Measurements from ENCODE around the gene CLDN6. TPM values are rescaled to one million over a fixed set of nuclear protein-coding genes. Genes with fewer than 3 reads are reported as not detected.
A peak's percentile ranks its signal among the peaks of the same experiment; 100 is the strongest.

CLDN6 gene
- total and polyA plus RNA-seq, 3 experiments from 2014 or later: not detected

DNA sequence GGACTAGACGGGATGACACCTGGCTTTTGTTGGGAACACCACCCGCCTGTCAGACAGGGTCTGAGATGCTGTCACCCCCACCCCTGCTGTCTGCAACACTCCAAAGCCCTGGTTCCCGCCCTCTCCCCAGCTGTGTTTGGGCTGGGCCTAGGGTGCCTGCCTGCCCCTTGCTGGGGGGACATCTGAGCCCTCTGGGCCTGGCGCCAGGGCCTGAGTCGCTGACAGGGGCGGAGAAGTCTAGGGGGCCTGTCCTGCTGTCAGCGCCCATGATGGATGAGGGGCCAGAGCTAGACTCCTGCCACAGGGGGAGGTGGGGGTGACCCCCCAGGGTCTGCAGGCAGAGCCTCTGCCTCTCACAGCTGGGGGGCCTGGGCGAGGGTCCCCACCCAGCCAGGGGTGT is 30.1 kb downstream of the CLDN6 start:
- Histone ChIP-seq H3K4me1 (ENCODE audit: insufficient read depth, low read length) (no peaks in the 10 kb centered on the region), H3K9me3 (ENCODE audit: low read length) (no peaks in the 10 kb centered on the region), H3K36me3 (ENCODE audit: insufficient read depth, low read length) (no peaks in the 10 kb centered on the region), H3K4me3 (ENCODE audit: low read length) (no peak overlapping the region), H3K27me3 (ENCODE audit: insufficient read depth, low read length, poor library complexity, severe bottlenecking) (no peaks in the 10 kb centered on the region), H3K27ac (ENCODE audit: low read depth, low read length) (no peak overlapping the region)
- ChIA-PET CTCF (no interaction called here), POLR2A (no interaction called here)
- Mint-ChIP-seq H3K27me3 (peaks cover 3 to 4% of the 10 kb centered on the region in 2 donors), H3K9me3 (no peaks in the 10 kb centered on the region), H3K27ac (no peak overlapping the region), H3K4me3 (no peak overlapping the region), H3K4me1 (peaks cover 0 to 5% (median 0%) of the 10 kb centered on the region in 3 donors), H3K36me3 (no peaks in the 10 kb centered on the region)
- no peak for DNase-seq

DNA sequence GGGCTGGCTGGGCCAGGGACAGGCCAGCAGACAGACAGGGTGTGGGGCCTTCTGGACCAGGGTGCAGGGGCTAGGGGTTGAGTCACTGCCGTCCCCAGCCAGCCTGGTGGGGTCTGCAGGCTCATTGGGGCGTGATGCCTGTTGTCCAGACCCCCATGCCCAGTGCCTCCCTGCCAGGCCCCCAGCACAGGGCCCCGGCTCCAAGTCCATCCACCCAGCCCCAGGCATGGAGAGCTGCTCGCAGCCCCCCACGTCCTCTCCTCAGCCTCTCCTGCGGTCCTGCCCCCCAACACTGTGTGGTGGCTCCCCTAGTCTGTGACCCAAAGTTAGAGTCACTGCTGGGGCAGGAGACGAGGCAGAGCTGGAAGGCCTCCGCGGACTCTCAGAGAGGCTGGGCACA is 30.7 kb downstream of the CLDN6 start:
- Histone ChIP-seq H3K9me3 (ENCODE audit: low read length) (no peaks in the 10 kb centered on the region), H3K4me1 (ENCODE audit: insufficient read depth, low read length) (no peaks in the 10 kb centered on the region), H3K27ac (ENCODE audit: low read depth, low read length) (no peak overlapping the region), H3K27me3 (ENCODE audit: insufficient read depth, low read length, poor library complexity, severe bottlenecking) (no peaks in the 10 kb centered on the region), H3K4me3 (ENCODE audit: low read length) (no peak overlapping the region), H3K36me3 (ENCODE audit: insufficient read depth, low read length) (no peaks in the 10 kb centered on the region)
- Mint-ChIP-seq H3K9me3 (no peaks in the 10 kb centered on the region), H3K36me3 (no peaks in the 10 kb centered on the region), H3K27me3 (peaks cover 3 to 4% of the 10 kb centered on the region in 2 donors), H3K4me1 (peaks cover 0 to 8% (median 0%) of the 10 kb centered on the region in 3 donors), H3K4me3 (no peak overlapping the region), H3K27ac (no peak overlapping the region)
- no peak for DNase-seq
- ChIA-PET POLR2A (no interaction called here), CTCF (no interaction called here)

DNA sequence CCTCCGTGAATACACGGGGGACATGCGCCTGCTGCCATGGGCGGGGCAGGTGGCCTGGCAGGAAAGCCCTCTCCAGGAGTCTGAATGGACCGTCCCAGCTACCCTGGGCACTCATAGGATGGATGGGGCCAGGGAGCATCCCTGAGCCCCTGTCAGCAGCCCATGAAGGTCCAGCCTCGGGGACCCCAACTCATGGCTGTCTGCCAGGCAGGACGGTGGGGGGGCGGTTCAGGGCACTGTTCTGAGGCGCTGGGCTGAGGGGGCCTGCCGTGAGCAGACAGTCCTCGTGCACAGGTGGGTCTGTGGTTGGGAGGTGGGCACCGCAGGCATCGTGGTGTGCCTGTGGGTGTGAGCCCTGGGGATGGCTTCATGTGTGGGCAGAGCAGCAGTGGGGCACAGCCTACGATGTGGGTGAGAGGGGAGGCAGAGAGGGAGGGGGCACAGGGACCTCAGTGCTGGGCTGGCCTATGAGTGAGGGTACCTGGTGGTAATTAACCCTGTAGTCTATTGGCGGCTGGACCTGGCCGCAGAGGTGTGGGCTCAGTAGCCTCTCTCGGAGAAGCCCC is 31.3 kb downstream of the CLDN6 start:
- peaks cover 3 to 4% of the 10 kb centered on the region in 2 donors for H3K27me3 Mint-ChIP-seq
- Histone ChIP-seq H3K9me3 (ENCODE audit: low read length) (no peaks in the 10 kb centered on the region), H3K36me3 (ENCODE audit: insufficient read depth, low read length) (no peaks in the 10 kb centered on the region), H3K4me3 (ENCODE audit: low read length) (no peak overlapping the region), H3K27me3 (ENCODE audit: insufficient read depth, low read length, poor library complexity, severe bottlenecking) (no peaks in the 10 kb centered on the region), H3K27ac (ENCODE audit: low read depth, low read length) (no peak overlapping the region), H3K4me1 (ENCODE audit: insufficient read depth, low read length) (no peaks in the 10 kb centered on the region)
- no peak overlapping the region for H3K27ac Mint-ChIP-seq
- no peak for DNase-seq
- H3K36me3 Mint-ChIP-seq: no peaks in the 10 kb centered on the region
- H3K9me3 Mint-ChIP-seq: no peaks in the 10 kb centered on the region
- ChIA-PET CTCF (no interaction called here), POLR2A (no interaction called here)
- peaks cover under 1 to 11% (median 3%) of the 10 kb centered on the region in 3 donors for H3K4me1 Mint-ChIP-seq
- H3K4me3 Mint-ChIP-seq: no peak overlapping the region

DNA sequence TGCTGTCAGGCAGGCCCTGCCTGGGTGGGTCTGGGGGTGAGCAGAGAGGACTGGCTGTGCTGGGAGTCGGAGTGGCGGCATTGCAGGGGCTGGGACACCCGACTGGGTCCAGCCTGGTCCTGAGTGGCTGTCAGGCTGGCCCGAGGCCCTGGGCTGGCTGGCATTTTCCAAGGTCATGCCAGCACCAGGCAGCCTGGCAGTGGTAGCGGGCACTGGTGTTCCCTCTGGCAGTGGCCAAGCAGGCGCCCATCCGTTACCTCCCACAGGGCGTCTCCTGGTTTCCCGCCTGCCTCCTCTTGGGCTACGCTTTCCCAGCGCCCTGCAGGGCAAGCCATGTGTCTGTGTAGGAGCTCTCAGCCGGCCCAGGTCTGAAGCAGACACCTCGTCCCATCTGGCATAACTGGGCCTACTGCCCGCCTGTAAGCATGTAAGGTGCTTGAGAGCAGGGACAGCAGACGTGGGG is 32.1 kb downstream of the CLDN6 start:
- ChIA-PET CTCF (no interaction called here), POLR2A (no interaction called here)

DNA sequence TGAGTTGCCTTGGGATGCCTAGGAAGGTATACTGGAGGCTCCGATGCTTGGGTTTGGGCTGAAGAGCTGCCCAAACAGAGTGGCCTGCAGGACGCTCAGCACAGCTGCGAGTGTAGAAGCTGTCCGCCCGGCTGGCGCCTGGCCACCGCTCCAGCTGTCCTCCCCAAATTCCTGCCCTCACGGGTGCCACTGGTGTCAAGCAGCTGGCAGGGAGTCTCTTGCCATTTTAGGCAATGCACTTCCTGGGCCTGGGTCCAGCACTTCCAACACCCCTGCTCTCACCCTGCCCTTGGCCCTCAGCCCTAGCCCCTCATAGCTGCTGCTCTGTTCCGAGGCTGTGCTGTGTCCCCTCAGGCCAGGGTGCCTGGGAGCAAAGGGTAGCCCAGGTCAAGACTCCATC is 32.5 kb downstream of the CLDN6 start:
- H3K27me3 Mint-ChIP-seq: peaks cover 1 to 3% of the 10 kb centered on the region in 2 donors

More for the DNA sequence above, 32.1 kb downstream of the CLDN6 start:
- Mint-ChIP-seq H3K4me1 (peaks cover 4 to 13% (median 9%) of the 10 kb centered on the region in 3 donors), H3K27me3 (peaks cover 3 to 4% of the 10 kb centered on the region in 2 donors), H3K9me3 (no peaks in the 10 kb centered on the region), H3K27ac (no peak overlapping the region), H3K4me3 (no peak overlapping the region), H3K36me3 (no peaks in the 10 kb centered on the region)
- no peak for DNase-seq
- Histone ChIP-seq H3K9me3 (ENCODE audit: low read length) (no peaks in the 10 kb centered on the region), H3K4me3 (ENCODE audit: low read length) (no peak overlapping the region), H3K36me3 (ENCODE audit: insufficient read depth, low read length) (no peaks in the 10 kb centered on the region), H3K27ac (ENCODE audit: low read depth, low read length) (no peak overlapping the region), H3K27me3 (ENCODE audit: insufficient read depth, low read length, poor library complexity, severe bottlenecking) (no peaks in the 10 kb centered on the region), H3K4me1 (ENCODE audit: insufficient read depth, low read length) (no peaks in the 10 kb centered on the region)

DNA sequence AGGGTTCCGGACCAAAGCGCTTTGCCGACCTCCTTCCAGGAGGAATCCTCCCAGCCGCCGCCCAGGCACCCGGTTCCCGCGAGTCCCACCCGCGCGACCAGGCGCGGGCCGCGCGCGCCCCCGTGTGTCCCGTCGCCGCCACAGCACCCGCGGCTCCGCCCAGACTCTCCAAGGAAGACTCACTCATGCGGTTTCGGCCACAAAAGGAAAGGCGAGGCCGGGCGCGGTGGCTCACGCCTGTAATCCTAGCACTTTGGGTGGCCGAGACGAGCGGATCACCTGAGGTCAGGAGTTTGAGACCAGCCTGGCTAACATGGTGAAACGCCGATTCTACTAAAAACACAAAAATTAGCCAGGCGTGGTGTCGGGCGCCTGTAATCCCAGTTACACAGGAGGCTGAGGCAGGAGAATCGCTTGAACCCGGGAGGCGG is 34.3 kb downstream of the CLDN6 start:
- Histone ChIP-seq H3K27ac (ENCODE audit: low read depth, low read length) (no peak overlapping the region), H3K4me3 (ENCODE audit: low read length) (no peak overlapping the region), H3K9me3 (ENCODE audit: low read length) (no peaks in the 10 kb centered on the region), H3K4me1 (ENCODE audit: insufficient read depth, low read length) (peaks cover 8% of the 10 kb centered on the region), H3K27me3 (ENCODE audit: insufficient read depth, low read length, poor library complexity, severe bottlenecking) (no peaks in the 10 kb centered on the region), H3K36me3 (ENCODE audit: insufficient read depth, low read length) (no peaks in the 10 kb centered on the region)
- no peak overlapping the region for H3K27ac Mint-ChIP-seq
- no peaks in the 10 kb centered on the region for H3K36me3 Mint-ChIP-seq
- H3K9me3 Mint-ChIP-seq: no peaks in the 10 kb centered on the region
- H3K27me3 Mint-ChIP-seq: peaks cover 0 to 3% of the 10 kb centered on the region in 2 donors
- peak; percentile 28 to 71 (median 63) for DNase-seq
- ChIA-PET CTCF (interaction anchor here (0.8 to 1.2 kb wide), 5 partner anchors 16 to 39 kb away, joined by 3 to 7 read pairs (median 3); no protein-coding TSS in a partner anchor), POLR2A (no interaction called here)
- H3K4me3 Mint-ChIP-seq: peak overlapping the region in 3 of 7 donors; percentile 19 to 48 (median 29)
- peaks cover 4 to 18% (median 12%) of the 10 kb centered on the region in 3 donors for H3K4me1 Mint-ChIP-seq

More for the DNA sequence above, 32.5 kb downstream of the CLDN6 start:
- no peak for DNase-seq
- Mint-ChIP-seq H3K4me1 (peaks cover 4 to 15% (median 12%) of the 10 kb centered on the region in 3 donors), H3K36me3 (no peaks in the 10 kb centered on the region), H3K9me3 (no peaks in the 10 kb centered on the region), H3K27ac (no peak overlapping the region), H3K4me3 (no peak overlapping the region)
- CTCF ChIA-PET: interaction anchor here (1.2 to 1.3 kb wide), 2 partner anchors 11 to 18 kb away, joined by 3 read pairs; no protein-coding TSS in a partner anchor
- POLR2A ChIA-PET: no interaction called here
- Histone ChIP-seq H3K9me3 (ENCODE audit: low read length) (no peaks in the 10 kb centered on the region), H3K4me1 (ENCODE audit: insufficient read depth, low read length) (no peaks in the 10 kb centered on the region), H3K27ac (ENCODE audit: low read depth, low read length) (no peak overlapping the region), H3K36me3 (ENCODE audit: insufficient read depth, low read length) (no peaks in the 10 kb centered on the region), H3K27me3 (ENCODE audit: insufficient read depth, low read length, poor library complexity, severe bottlenecking) (no peaks in the 10 kb centered on the region), H3K4me3 (ENCODE audit: low read length) (no peak overlapping the region)

DNA sequence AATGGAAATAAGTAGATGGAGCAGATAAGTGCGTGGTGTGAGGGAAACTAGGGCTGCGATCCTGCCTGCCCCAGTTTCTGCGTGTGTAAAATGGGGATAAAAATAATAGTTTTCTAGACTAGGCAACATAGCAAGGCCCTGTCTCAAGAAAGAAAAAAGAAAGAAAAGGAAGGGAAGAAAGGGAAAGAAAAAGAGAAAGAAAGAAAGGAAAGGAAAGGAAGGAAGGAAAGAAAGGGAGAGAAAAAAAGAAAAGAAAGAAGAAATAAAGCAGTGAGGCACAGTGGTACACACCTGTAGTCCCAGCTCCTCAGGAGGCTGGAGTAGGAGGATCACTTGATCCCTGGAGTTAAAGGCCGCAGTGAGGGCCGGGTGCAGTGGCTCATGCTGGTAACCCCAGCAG is 35.6 kb downstream of the CLDN6 start:
- peaks cover 0 to 3% of the 10 kb centered on the region in 2 donors for H3K27me3 Mint-ChIP-seq
- ChIA-PET POLR2A (no interaction called here), CTCF (interaction anchor here (0.9 to 1.5 kb wide), 6 partner anchors 10 to 25 kb away, joined by 3 to 5 read pairs (median 4); no protein-coding TSS in a partner anchor)
- no peaks in the 10 kb centered on the region for H3K9me3 ChIP-seq (ENCODE audit: low read length)
- no peaks in the 10 kb centered on the region for H3K27me3 ChIP-seq (ENCODE audit: insufficient read depth, low read length, poor library complexity, severe bottlenecking)
- no peak for DNase-seq
- H3K9me3 Mint-ChIP-seq: no peaks in the 10 kb centered on the region
- peak overlapping the region in 1 of 8 donors; percentile 25 for H3K27ac Mint-ChIP-seq
- peaks cover 8% of the 10 kb centered on the region for H3K4me1 ChIP-seq (ENCODE audit: insufficient read depth, low read length)
- peak overlapping the region in 3 of 7 donors; percentile 77 to 84 (median 77) for H3K4me3 Mint-ChIP-seq
- no peaks in the 10 kb centered on the region for H3K36me3 Mint-ChIP-seq
- peaks cover 4 to 18% (median 12%) of the 10 kb centered on the region in 3 donors for H3K4me1 Mint-ChIP-seq
- H3K27ac ChIP-seq (ENCODE audit: low read depth, low read length): no peak overlapping the region
- H3K36me3 ChIP-seq (ENCODE audit: insufficient read depth, low read length): no peaks in the 10 kb centered on the region
- no peak overlapping the region for H3K4me3 ChIP-seq (ENCODE audit: low read length)

DNA sequence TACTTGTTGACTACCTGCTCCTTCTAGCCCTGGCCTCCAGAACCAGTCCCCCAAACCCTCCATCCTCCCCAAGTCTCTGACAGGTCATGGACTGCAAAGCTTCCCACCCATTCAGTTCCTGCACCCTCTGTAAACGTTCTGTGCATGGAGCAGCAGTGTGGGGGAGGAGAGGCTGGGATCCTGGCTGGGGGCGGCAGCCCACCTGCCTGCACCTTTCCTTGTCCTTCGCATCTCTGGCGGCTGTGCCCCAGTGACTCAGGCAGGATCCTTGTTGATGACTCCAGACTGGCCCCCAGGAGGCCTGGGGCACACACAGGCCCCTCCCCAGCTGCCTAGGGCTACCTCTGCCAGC is 36.1 kb downstream of the CLDN6 start:
- DNase-seq: no peak
- ChIA-PET POLR2A (interaction anchor here (2.1 kb wide), 1 partner anchor 70 kb away, joined by 5 read pairs; the partner anchor contains the start of gene FLYWCH1), CTCF (interaction anchor here (0.9 to 1.5 kb wide), 3 partner anchors 13 to 26 kb away, joined by 3 to 5 read pairs (median 4); partner anchors contain the start of gene PAQR4)
- no peaks in the 10 kb centered on the region for H3K9me3 ChIP-seq (ENCODE audit: low read length)
- peak overlapping the region; percentile 81 for H3K27ac ChIP-seq (ENCODE audit: low read depth, low read length)
- peaks cover 4 to 18% (median 12%) of the 10 kb centered on the region in 3 donors for H3K4me1 Mint-ChIP-seq
- H3K27me3 ChIP-seq (ENCODE audit: insufficient read depth, low read length, poor library complexity, severe bottlenecking): no peaks in the 10 kb centered on the region
- peaks cover 3 to 4% of the 10 kb centered on the region in 2 donors for H3K27me3 Mint-ChIP-seq
- no peaks in the 10 kb centered on the region for H3K9me3 Mint-ChIP-seq
- H3K36me3 Mint-ChIP-seq: no peaks in the 10 kb centered on the region
- no peak overlapping the region for H3K4me3 ChIP-seq (ENCODE audit: low read length)
- H3K36me3 ChIP-seq (ENCODE audit: insufficient read depth, low read length): no peaks in the 10 kb centered on the region
- H3K4me1 ChIP-seq (ENCODE audit: insufficient read depth, low read length): peaks cover 8% of the 10 kb centered on the region
- peak overlapping the region; percentile 61 to 84 (median 77) for H3K4me3 Mint-ChIP-seq
- peak overlapping the region in 6 of 8 donors; percentile 10 to 96 (median 80) for H3K27ac Mint-ChIP-seq
